ENCODE data around the gene CHCHD4.

DNA sequence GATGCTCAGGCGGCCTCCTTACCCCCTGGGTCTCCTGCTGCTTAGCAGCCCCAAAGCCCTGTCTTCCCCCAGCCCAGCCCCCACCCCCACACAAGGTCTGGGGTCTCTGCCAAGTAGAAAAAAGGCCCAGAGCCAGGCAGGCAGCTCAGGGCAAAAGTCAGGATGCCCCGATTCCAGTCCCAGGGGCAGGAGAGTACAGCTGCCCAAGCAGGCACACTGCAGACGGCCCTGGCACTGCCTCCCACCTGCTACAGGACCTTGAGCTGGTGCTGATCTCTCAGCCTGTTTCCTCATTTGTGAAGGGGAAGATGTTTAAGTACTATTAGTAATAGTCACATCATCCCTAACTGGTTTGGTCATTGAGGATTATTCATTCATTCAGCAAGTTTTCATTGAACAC, 12.8 kb upstream of the CHCHD4 start:
- TF ChIP-seq, protein P1, sequence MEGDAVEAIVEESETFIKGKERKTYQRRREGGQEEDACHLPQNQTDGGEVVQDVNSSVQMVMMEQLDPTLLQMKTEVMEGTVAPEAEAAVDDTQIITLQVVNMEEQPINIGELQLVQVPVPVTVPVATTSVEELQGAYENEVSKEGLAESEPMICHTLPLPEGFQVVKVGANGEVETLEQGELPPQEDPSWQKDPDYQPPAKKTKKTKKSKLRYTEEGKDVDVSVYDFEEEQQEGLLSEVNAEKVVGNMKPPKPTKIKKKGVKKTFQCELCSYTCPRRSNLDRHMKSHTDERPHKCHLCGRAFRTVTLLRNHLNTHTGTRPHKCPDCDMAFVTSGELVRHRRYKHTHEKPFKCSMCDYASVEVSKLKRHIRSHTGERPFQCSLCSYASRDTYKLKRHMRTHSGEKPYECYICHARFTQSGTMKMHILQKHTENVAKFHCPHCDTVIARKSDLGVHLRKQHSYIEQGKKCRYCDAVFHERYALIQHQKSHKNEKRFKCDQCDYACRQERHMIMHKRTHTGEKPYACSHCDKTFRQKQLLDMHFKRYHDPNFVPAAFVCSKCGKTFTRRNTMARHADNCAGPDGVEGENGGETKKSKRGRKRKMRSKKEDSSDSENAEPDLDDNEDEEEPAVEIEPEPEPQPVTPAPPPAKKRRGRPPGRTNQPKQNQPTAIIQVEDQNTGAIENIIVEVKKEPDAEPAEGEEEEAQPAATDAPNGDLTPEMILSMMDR (IDR thresholded peaks at IDR 0.05) = no peak
- no peak for TF ChIP-seq POLR2A (IDR thresholded peaks at IDR 0.05)
